SK-N-SH treated with all-trans-retinoic acid at 6 μM for 48 hours (cell line): ENCODE measurements around the gene SMG9.

Experiments
- ATAC-seq: fragments of 200-7000 bp; cut with Tn5 transposase; 3 replicates; pipeline ENCODE4 v1.9.1; 2020; ENCODE audit warnings: mild to moderate bottlenecking, moderate library complexity
- ARNTL ChIP-seq: fragments of 450-650 bp; formaldehyde crosslinking; IDR thresholded peaks from 2 replicates; pipeline ENCODE4 v1.5.0; 2020; ENCODE audit warnings: low read depth, mild to moderate bottlenecking, moderate library complexity, borderline replicate concordance
- BACH2 ChIP-seq: fragments of 250-450 bp; sonication (Bioruptor Pico); IDR thresholded peaks from 2 replicates; pipeline ENCODE4 v1.9.0; 2021; ENCODE audit warnings: mild to moderate bottlenecking, borderline replicate concordance
- CSDC2 ChIP-seq: fragments of 250-450 bp; sonication (Bioruptor Pico); IDR thresholded peaks from 2 replicates; pipeline ENCODE4 v1.5.0; 2020; ENCODE audit warnings: mild to moderate bottlenecking, moderate library complexity
- ESRRG ChIP-seq: fragments of 250-450 bp; sonication (Bioruptor Pico); IDR thresholded peaks from 2 replicates; pipeline ENCODE4 v1.6.1; 2021; ENCODE audit warnings: mild to moderate bottlenecking
- RARB ChIP-seq: fragments of 250-450 bp; sonication (Bioruptor Pico); IDR thresholded peaks from 2 replicates; pipeline ENCODE4 v1.8.0; 2021; ENCODE audit warnings: mild to moderate bottlenecking, moderate library complexity
- SNAI2 ChIP-seq: fragments of 250-450 bp; sonication (Bioruptor Pico); IDR thresholded peaks from 2 replicates; pipeline ENCODE4 v1.5.0; 2020; ENCODE audit warnings: mild to moderate bottlenecking, moderate library complexity
- TOX ChIP-seq: fragments of 250-450 bp; sonication (Bioruptor Pico); IDR thresholded peaks from 2 replicates; pipeline ENCODE4 v1.8.0; 2021; ENCODE audit warnings: mild to moderate bottlenecking, moderate library complexity, borderline replicate concordance
- ZC3H10 ChIP-seq: fragments of 250-450 bp; sonication (Bioruptor Pico); IDR thresholded peaks from 2 replicates; pipeline ENCODE4 v1.5.1; 2021; ENCODE audit warnings: mild to moderate bottlenecking, moderate library complexity
- ZFP3 ChIP-seq: fragments of 250-450 bp; sonication (Bioruptor Pico); IDR thresholded peaks from 2 replicates; pipeline ENCODE4 v1.5.0; 2020; ENCODE audit warnings: mild to moderate bottlenecking, moderate library complexity
- ZFP30 ChIP-seq: fragments of 450-650 bp; formaldehyde crosslinking; IDR thresholded peaks from 2 replicates; pipeline ENCODE4 v1.5.0; 2022; ENCODE audit warnings: mild to moderate bottlenecking, moderate library complexity
- ZNF70 ChIP-seq: fragments of 450-650 bp; formaldehyde crosslinking; IDR thresholded peaks from 2 replicates; pipeline ENCODE4 v1.5.0; 2020; ENCODE audit warnings: mild to moderate bottlenecking, moderate library complexity
- ZNF8 ChIP-seq: fragments of 450-650 bp; formaldehyde crosslinking; IDR thresholded peaks from 2 replicates; pipeline ENCODE4 v1.5.0; 2020; ENCODE audit warnings: mild to moderate bottlenecking, moderate library complexity
- TF ChIP-seq, protein P1 (sequence below): fragments of 250-450 bp; sonication (Bioruptor Pico); IDR thresholded peaks from 2 replicates; pipeline ENCODE4 v1.8.0; 2021; ENCODE audit warnings: low read depth, mild to moderate bottlenecking, moderate library complexity, borderline replicate concordance
- TF ChIP-seq, protein P2 (sequence below): fragments of 250-450 bp; sonication (Bioruptor Pico); IDR thresholded peaks from 2 replicates; pipeline ENCODE4 v1.8.0; 2020; ENCODE audit warnings: mild to moderate bottlenecking, moderate library complexity, borderline replicate concordance
- TF ChIP-seq, protein P3 (sequence below): fragments of 250-450 bp; sonication (Bioruptor Pico); IDR thresholded peaks from 2 replicates; pipeline ENCODE4 v1.5.1; 2021; ENCODE audit warnings: mild to moderate bottlenecking, moderate library complexity
- TF ChIP-seq, protein P4 (sequence below): fragments of 250-450 bp; sonication (Bioruptor Pico); IDR thresholded peaks from 2 replicates; pipeline ENCODE4 v1.5.1; 2020; ENCODE audit warnings: low read depth, mild to moderate bottlenecking, moderate library complexity
- TF ChIP-seq, protein P5 (sequence below): fragments of 250-450 bp; sonication (Bioruptor Pico); IDR thresholded peaks from 2 replicates; pipeline ENCODE4 v1.5.0; 2020; ENCODE audit warnings: mild to moderate bottlenecking, moderate library complexity

The SMG9 gene, protein sequence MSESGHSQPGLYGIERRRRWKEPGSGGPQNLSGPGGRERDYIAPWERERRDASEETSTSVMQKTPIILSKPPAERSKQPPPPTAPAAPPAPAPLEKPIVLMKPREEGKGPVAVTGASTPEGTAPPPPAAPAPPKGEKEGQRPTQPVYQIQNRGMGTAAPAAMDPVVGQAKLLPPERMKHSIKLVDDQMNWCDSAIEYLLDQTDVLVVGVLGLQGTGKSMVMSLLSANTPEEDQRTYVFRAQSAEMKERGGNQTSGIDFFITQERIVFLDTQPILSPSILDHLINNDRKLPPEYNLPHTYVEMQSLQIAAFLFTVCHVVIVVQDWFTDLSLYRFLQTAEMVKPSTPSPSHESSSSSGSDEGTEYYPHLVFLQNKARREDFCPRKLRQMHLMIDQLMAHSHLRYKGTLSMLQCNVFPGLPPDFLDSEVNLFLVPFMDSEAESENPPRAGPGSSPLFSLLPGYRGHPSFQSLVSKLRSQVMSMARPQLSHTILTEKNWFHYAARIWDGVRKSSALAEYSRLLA

DNA sequence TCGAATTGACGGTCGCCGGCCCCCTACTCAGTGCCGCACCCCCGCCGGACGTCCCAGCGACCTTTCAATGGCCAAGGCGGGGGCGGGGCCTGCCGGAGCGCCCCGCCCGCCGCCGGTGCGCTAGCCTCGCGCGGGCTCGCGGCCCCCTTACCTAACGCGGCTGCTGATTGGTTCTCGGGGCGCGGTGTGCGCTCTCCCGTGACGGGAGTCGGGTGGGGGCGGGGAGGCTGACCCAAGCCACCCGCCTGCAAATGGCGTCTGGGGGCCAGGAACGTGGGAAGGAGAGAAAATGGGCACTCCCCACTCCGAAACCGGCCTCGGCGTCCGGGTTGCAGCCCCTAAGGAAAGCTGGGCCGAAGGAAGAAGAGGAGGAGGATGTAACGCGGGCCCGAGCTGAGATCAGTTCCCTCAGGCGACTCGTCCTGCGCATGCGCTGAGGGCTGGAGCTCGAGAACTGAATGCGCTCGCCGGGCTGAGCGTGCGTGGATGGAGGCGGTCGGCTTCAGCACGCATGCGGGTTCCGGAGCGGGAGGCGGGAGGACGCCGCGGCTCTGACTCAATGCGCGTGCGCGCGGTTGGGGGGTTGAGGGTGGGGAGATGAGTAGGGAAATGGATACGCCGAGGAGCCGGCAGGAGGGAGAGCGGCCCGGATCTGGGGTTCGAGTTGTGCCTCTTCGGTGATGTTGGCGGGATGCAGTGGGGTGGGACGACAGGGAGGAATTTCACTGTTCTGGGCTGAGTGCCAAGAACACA, at the start of gene SMG9:
Gene SMG9, minus strand, starts transcription at position 460 of the 753 bp plus-strand sequence. CDS start 4,221 bp downstream, outside the sequence.
- peak; percentile 82 for ATAC-seq
- TF ChIP-seq, protein P1, sequence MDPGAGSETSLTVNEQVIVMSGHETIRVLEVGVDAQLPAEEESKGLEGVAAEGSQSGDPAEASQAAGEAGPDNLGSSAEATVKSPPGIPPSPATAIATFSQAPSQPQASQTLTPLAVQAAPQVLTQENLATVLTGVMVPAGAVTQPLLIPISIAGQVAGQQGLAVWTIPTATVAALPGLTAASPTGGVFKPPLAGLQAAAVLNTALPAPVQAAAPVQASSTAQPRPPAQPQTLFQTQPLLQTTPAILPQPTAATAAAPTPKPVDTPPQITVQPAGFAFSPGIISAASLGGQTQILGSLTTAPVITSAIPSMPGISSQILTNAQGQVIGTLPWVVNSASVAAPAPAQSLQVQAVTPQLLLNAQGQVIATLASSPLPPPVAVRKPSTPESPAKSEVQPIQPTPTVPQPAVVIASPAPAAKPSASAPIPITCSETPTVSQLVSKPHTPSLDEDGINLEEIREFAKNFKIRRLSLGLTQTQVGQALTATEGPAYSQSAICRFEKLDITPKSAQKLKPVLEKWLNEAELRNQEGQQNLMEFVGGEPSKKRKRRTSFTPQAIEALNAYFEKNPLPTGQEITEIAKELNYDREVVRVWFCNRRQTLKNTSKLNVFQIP, result no peak
- no peak for TF ChIP-seq CSDC2 (CRISPR knock-in tag)
- TF ChIP-seq BACH2 (CRISPR knock-in tag), result no peak
- TF ChIP-seq SNAI2 (CRISPR knock-in tag), result no peak
- TF ChIP-seq, protein P2, sequence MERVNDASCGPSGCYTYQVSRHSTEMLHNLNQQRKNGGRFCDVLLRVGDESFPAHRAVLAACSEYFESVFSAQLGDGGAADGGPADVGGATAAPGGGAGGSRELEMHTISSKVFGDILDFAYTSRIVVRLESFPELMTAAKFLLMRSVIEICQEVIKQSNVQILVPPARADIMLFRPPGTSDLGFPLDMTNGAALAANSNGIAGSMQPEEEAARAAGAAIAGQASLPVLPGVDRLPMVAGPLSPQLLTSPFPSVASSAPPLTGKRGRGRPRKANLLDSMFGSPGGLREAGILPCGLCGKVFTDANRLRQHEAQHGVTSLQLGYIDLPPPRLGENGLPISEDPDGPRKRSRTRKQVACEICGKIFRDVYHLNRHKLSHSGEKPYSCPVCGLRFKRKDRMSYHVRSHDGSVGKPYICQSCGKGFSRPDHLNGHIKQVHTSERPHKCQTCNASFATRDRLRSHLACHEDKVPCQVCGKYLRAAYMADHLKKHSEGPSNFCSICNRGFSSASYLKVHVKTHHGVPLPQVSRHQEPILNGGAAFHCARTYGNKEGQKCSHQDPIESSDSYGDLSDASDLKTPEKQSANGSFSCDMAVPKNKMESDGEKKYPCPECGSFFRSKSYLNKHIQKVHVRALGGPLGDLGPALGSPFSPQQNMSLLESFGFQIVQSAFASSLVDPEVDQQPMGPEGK (CRISPR knock-in tag), result no peak
- TF ChIP-seq ZFP30 (CRISPR knock-in tag), result no peak
- no peak for TF ChIP-seq ARNTL (CRISPR knock-in tag)

DNA sequence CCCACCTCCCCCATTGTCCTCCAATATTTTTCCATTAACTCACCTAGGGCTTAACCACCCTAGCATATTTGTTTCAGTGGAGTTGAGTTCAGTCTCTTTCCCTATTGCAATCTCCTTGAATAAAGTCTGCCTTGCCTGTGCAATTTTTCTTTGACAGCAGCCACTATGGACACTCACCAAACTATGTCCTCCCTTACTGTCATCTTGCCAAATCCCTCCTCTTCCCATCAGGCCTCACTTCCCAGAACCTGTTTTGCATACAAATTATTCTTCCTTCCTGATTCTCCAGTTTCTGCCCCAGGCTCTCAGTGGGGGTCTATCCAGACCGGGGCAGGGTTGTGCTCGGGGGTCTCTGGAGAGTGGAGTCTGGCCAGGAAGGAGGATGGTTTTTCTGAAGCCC, 49.7 kb upstream of the SMG9 start:
- no peak for ATAC-seq
- no peak for TF ChIP-seq RARB (CRISPR knock-in tag)
- TF ChIP-seq ZFP30 (CRISPR knock-in tag), result no peak
- TF ChIP-seq ARNTL (CRISPR knock-in tag), result no peak
- TF ChIP-seq TOX, result no peak
- TF ChIP-seq ESRRG (CRISPR knock-in tag), result no peak
- TF ChIP-seq CSDC2 (CRISPR knock-in tag), result no peak
- TF ChIP-seq, protein P3, sequence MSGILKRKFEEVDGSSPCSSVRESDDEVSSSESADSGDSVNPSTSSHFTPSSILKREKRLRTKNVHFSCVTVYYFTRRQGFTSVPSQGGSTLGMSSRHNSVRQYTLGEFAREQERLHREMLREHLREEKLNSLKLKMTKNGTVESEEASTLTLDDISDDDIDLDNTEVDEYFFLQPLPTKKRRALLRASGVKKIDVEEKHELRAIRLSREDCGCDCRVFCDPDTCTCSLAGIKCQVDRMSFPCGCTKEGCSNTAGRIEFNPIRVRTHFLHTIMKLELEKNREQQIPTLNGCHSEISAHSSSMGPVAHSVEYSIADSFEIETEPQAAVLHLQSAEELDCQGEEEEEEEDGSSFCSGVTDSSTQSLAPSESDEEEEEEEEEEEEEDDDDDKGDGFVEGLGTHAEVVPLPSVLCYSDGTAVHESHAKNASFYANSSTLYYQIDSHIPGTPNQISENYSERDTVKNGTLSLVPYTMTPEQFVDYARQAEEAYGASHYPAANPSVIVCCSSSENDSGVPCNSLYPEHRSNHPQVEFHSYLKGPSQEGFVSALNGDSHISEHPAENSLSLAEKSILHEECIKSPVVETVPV (CRISPR knock-in tag), result no peak
- no peak for TF ChIP-seq ZNF8

DNA sequence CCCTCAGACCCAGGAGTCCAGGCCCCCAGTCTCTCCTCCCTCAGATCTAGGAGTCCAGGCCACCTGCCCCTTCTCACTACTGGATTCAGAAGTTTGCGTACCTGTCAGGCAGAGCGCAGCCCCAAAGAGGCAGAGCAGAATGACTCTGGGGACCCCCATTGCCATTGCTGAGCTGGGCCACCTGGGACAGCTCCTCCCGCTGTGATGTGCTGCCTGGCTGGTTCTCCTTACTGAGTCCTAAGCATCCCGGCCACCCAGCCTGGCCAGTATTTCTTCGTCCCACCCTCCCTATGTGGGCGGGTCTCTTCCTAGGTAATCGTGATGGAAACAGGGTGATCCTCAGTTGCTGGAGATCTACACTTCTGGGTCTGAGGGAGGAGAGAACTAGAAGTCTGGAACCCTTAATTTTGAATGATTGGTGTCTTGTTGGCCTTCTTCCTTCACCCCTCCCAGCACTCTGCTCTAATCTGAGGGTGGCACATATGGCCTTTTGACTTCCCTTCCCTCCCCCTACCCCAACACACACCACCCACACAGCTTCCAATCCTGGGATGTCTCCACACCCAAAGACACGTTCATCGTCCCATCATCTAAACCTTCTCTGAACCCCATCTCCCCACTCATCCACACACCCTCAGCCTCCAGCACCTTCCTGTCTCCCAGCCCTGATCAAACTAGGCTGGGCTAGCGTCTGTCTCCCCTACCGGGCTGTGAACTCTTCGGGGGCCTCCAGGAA, 47.6 kb upstream of the SMG9 start, which contains the start of gene LYPD5:
Gene LYPD5, minus strand, starts transcription at position 232 of the 736 bp plus-strand sequence. Its CDS starts 67 bp downstream, at position 165.
- no peak for ATAC-seq
- TF ChIP-seq, protein P1, result no peak

DNA sequence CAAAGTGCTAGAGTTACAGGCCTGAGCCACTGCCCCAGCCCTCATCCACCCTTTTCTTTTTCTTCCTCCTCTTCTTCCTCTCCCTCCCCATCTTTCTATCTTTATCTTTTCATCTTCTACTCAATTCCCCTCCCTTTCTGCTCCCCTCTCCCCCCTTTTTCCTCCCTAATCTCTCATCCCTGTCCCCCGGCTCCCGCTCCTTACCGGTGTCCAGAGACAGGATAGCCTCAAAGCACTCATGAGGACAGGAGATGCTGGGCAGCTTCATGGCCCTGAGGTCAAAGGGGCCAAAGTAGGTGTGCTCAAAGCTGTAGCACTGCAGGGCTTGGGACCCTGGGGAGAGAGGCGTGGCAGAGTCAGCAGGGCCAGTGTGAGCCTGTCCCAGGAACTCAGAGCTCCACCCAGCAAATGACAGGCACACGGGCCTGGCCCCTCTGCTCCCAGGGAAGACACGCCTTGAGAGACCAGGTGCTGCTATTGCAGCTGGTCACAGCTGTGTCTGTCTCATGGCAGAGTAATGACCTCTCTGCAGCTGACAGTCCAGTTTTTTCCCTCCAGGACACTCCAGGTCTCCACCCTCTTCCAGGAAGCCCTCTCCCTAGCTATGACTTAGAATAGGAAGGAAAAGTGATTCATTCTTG, 44.9 kb upstream of the SMG9 start:
- no peak for ATAC-seq
- TF ChIP-seq ZC3H10 (CRISPR knock-in tag) (no peak), RARB (CRISPR knock-in tag) (no peak), ZNF70 (CRISPR knock-in tag) (no peak), ARNTL (CRISPR knock-in tag) (no peak), SNAI2 (CRISPR knock-in tag) (no peak), ZFP30 (CRISPR knock-in tag) (no peak), ZFP3 (CRISPR knock-in tag) (no peak), CSDC2 (CRISPR knock-in tag) (no peak)
- TF ChIP-seq, protein P4, sequence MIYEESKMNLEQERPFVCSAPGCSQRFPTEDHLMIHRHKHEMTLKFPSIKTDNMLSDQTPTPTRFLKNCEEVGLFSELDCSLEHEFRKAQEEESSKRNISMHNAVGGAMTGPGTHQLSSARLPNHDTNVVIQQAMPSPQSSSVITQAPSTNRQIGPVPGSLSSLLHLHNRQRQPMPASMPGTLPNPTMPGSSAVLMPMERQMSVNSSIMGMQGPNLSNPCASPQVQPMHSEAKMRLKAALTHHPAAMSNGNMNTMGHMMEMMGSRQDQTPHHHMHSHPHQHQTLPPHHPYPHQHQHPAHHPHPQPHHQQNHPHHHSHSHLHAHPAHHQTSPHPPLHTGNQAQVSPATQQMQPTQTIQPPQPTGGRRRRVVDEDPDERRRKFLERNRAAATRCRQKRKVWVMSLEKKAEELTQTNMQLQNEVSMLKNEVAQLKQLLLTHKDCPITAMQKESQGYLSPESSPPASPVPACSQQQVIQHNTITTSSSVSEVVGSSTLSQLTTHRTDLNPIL (CRISPR knock-in tag), result no peak
- TF ChIP-seq, protein P3 (CRISPR knock-in tag), result no peak
- TF ChIP-seq, protein P5, sequence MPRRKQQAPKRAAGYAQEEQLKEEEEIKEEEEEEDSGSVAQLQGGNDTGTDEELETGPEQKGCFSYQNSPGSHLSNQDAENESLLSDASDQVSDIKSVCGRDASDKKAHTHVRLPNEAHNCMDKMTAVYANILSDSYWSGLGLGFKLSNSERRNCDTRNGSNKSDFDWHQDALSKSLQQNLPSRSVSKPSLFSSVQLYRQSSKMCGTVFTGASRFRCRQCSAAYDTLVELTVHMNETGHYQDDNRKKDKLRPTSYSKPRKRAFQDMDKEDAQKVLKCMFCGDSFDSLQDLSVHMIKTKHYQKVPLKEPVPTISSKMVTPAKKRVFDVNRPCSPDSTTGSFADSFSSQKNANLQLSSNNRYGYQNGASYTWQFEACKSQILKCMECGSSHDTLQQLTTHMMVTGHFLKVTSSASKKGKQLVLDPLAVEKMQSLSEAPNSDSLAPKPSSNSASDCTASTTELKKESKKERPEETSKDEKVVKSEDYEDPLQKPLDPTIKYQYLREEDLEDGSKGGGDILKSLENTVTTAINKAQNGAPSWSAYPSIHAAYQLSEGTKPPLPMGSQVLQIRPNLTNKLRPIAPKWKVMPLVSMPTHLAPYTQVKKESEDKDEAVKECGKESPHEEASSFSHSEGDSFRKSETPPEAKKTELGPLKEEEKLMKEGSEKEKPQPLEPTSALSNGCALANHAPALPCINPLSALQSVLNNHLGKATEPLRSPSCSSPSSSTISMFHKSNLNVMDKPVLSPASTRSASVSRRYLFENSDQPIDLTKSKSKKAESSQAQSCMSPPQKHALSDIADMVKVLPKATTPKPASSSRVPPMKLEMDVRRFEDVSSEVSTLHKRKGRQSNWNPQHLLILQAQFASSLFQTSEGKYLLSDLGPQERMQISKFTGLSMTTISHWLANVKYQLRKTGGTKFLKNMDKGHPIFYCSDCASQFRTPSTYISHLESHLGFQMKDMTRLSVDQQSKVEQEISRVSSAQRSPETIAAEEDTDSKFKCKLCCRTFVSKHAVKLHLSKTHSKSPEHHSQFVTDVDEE, result no peak
